Activated CD8-positive, alpha-beta T cell treated with anti-CD3 and anti-CD28 coated beads for 36 hours (primary cell): ENCODE data around the gene PANK4. TPM values are rescaled to one million over a fixed set of nuclear protein-coding genes. Genes with fewer than 3 reads are reported as not detected.

ENCODE experiments used
- ATAC-seq: fragments of 200-7000 bp; cut with Tn5 transposase; one replicate; pipeline ENCODE4 v1.10.0; 2021; ENCODE audit warnings: mild to moderate bottlenecking, moderate library complexity
- CTCF ChIA-PET: fragments of 350-600 bp; sonication (Branson Sonifier 250); formaldehyde crosslinking; loops from one replicate; lab custom pipeline; 2021; ENCODE audit warnings: antibody characterized with exemption; lab: Charles Lee
- POLR2A ChIA-PET: fragments of 350-600 bp; sonication (Branson Sonifier 250); formaldehyde crosslinking; loops from one replicate; lab custom pipeline; 2021; ENCODE audit warnings: antibody characterized with exemption; lab: Charles Lee
- DNase-seq: peaks from one replicate; pipeline ENCODE4 v3.0.0-alpha.2; 2020
- H3K27ac Mint-ChIP-seq: one replicate; pipeline ENCODE4 v1.8.0; 2021; ENCODE audit warnings: mild to moderate bottlenecking, mixed read lengths
- H3K27me3 Mint-ChIP-seq: one replicate; pipeline ENCODE4 v1.8.0; 2021; ENCODE audit warnings: mixed read lengths
- H3K36me3 Mint-ChIP-seq: one replicate; pipeline ENCODE4 v1.8.0; 2021; ENCODE audit warnings: low read depth, mixed read lengths
- H3K4me1 Mint-ChIP-seq: one replicate; pipeline ENCODE4 v1.8.0; 2021; ENCODE audit warnings: low read depth, mixed read lengths
- H3K4me3 Mint-ChIP-seq: one replicate; pipeline ENCODE4 v1.8.0; 2021; ENCODE audit warnings: mild to moderate bottlenecking, moderate library complexity, mixed read lengths
- H3K9me3 Mint-ChIP-seq: one replicate; pipeline ENCODE4 v1.8.0; 2021; ENCODE audit warnings: mixed read lengths
- intact Hi-C: fragments of 100-400 bp; cut with micrococcal nuclease; formaldehyde crosslinking; loops from one replicate; pipeline ENCODE4 v1.10.0; 2022
- total RNA-seq, 2 experiments: library from RNA; stranded (reverse); gene quantifications; one replicate each; pipeline ENCODE4 v1.2.3, GENCODE V29; 2021
- TF ChIP-seq, protein P1 (sequence below): fragments of 200-600 bp; IDR thresholded peaks from one replicate; pipeline ENCODE4 v1.8.0; 2022; ENCODE audit warnings: antibody characterized with exemption, mild to moderate bottlenecking

PANK4 gene
- total RNA-seq, 2 experiments from 2014 or later, result 39.0 to 40.6 TPM

- Mint-ChIP-seq H3K27ac (no peak within 1 kb of the TSS), H3K9me3 (no peaks in the 10 kb centered on the region), H3K36me3 (peaks cover 2% of the 10 kb centered on the region), H3K4me3 (peak within 1 kb of the TSS; percentile 69), H3K4me1 (peaks cover 22% of the 10 kb centered on the region), H3K27me3 (peaks cover 10% of the 10 kb centered on the region)
- TF ChIP-seq, protein P1, sequence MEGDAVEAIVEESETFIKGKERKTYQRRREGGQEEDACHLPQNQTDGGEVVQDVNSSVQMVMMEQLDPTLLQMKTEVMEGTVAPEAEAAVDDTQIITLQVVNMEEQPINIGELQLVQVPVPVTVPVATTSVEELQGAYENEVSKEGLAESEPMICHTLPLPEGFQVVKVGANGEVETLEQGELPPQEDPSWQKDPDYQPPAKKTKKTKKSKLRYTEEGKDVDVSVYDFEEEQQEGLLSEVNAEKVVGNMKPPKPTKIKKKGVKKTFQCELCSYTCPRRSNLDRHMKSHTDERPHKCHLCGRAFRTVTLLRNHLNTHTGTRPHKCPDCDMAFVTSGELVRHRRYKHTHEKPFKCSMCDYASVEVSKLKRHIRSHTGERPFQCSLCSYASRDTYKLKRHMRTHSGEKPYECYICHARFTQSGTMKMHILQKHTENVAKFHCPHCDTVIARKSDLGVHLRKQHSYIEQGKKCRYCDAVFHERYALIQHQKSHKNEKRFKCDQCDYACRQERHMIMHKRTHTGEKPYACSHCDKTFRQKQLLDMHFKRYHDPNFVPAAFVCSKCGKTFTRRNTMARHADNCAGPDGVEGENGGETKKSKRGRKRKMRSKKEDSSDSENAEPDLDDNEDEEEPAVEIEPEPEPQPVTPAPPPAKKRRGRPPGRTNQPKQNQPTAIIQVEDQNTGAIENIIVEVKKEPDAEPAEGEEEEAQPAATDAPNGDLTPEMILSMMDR, result no peak
- CTCF ChIA-PET, result interaction anchor here (1.6 to 1.9 kb wide), 4 partner anchors 10 to 18 kb away, joined by 4 to 10 read pairs (median 8); no protein-coding TSS in a partner anchor
- POLR2A ChIA-PET, result interaction anchor here (0.9 to 11.3 kb wide), 3 partner anchors 16 to 120 kb away, joined by 3 to 138 read pairs (median 3); no protein-coding TSS in a partner anchor
- ATAC-seq (no peak), DNase-seq (no peak)
- intact Hi-C loops, result no loop called here
Observed at GRCh38 chr1:2529784-2530512, 3.6 kb upstream of the PANK4 start, which contains the start of gene HES5. Gene HES5, minus strand, starts transcription at chr1:2530263. Its CDS starts 99 bp downstream, at chr1:2530164.

- Mint-ChIP-seq H3K4me3 (peak overlapping the region; percentile 69), H3K27ac (no peak overlapping the region), H3K4me1 (peaks cover 29% of the 10 kb centered on the region), H3K9me3 (no peaks in the 10 kb centered on the region), H3K27me3 (peaks cover 9% of the 10 kb centered on the region), H3K36me3 (peaks cover 6% of the 10 kb centered on the region)
- ChIA-PET CTCF (interaction anchor here (1.8 to 1.9 kb wide), 3 partner anchors 11 to 19 kb away, joined by 4 to 10 read pairs (median 6); no protein-coding TSS in a partner anchor), POLR2A (interaction anchor here (0.5 to 11.3 kb wide), 5 partner anchors 10 to 566 kb away, joined by 3 to 138 read pairs (median 3); no protein-coding TSS in a partner anchor)
- TF ChIP-seq, protein P1, result no peak
- ATAC-seq (no peak), DNase-seq (peak; percentile 70)
- intact Hi-C loops, result no loop called here
Observed at GRCh38 chr1:2528966-2529783, 2.8 kb upstream of the PANK4 start.

DNA sequence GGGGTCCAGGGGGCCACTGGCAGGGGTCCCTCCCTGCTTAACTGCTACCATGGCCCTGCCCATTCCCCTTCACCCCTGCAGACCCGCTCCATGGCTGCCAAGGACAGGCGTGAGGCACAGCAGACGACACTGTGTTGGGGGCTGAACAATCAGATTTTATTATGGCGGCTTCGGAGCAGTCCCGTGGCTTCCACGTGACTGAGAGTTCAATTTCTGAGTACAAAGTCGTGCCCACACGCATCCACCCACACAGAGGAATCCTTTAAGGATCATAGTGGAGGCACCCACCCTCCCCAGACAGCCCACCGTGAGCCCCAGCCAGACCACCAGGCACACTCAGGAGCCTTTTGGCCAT lies 2.2 kb upstream of the PANK4 start:
- H3K4me1 Mint-ChIP-seq, result peaks cover 34% of the 10 kb centered on the region
- H3K9me3 Mint-ChIP-seq, result no peaks in the 10 kb centered on the region
- H3K36me3 Mint-ChIP-seq, result peaks cover 6% of the 10 kb centered on the region
- TF ChIP-seq, protein P1, result no peak
- peaks cover 7% of the 10 kb centered on the region for H3K27me3 Mint-ChIP-seq
- no peak for DNase-seq
- POLR2A ChIA-PET, result interaction anchor here (0.9 to 11.3 kb wide), 4 partner anchors 11 to 23 kb away, joined by 3 to 138 read pairs (median 3); no protein-coding TSS in a partner anchor
- no peak for ATAC-seq
- peak overlapping the region; percentile 69 for H3K4me3 Mint-ChIP-seq
- CTCF ChIA-PET, result interaction anchor here (1.8 to 1.9 kb wide), 3 partner anchors 11 to 19 kb away, joined by 4 to 10 read pairs (median 6); no protein-coding TSS in a partner anchor
- no peak overlapping the region for H3K27ac Mint-ChIP-seq
- intact Hi-C loops, result no loop called here

DNA sequence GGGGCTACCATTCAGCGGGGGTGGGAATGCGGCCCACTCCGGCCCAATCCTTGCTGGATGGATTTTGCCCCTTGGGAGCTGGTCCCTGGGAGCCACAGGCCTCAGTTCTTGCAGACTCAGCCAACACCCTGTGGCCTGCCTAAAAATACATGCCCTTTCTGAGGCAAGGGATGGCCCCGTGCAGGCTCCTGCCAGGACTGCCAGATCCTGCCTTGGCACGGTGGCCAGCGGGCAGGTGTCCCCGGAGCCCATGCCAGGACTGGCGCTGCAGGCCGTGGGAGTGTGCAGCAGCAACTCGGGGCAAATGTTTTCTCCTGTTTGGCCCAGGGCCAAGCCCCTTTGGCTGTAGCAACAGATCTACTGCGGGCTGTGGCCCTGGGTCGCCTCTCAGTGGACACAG lies 1.6 kb upstream of the PANK4 start:
- Mint-ChIP-seq H3K36me3 (peaks cover 9% of the 10 kb centered on the region), H3K4me1 (peaks cover 39% of the 10 kb centered on the region), H3K27me3 (peaks cover 7% of the 10 kb centered on the region), H3K9me3 (no peaks in the 10 kb centered on the region), H3K27ac (no peak overlapping the region), H3K4me3 (no peak overlapping the region)
- DNase-seq (no peak), ATAC-seq (no peak)
- ChIA-PET POLR2A (interaction anchor here (1.2 to 11.3 kb wide), 3 partner anchors 18 to 29 kb away, joined by 3 to 138 read pairs (median 5); partner anchors contain the start of gene TNFRSF14), CTCF (interaction anchor here (1.3 to 1.9 kb wide), 2 partner anchors 13 to 16 kb away, joined by 3 to 4 read pairs; no protein-coding TSS in a partner anchor)
- intact Hi-C loops, result no loop called here
- TF ChIP-seq, protein P1, result no peak
